ENCODE measurements around the gene PGAM5. TPM values are rescaled to one million over a fixed set of nuclear protein-coding genes. Genes with fewer than 3 reads are reported as not detected.

Gene PGAM5
- total and polyA plus RNA-seq, 10 of the 15 experiments (the other 5 are each of a cell fraction or from before 2014, with no cell fraction given) = 8.2 to 90.9 (median 45.3) TPM

DNA sequence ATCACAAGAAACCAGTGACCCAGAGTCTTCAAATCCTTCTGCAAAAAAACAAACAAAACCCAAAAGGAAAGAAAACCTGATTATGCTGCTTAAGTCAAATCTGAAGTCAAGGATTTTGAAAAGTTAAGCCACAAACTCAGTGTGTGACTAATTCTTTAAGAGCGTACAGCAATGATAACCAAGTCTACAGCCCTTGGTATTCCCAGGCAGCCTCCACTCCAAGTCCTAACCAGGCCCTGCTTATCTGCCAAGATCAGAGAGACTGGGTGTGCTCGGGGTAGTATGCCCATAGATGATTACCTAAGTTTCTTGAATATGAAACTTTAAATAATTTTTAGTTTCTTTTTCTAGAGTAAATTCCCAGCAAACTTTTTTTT lies 13.1 kb downstream of the PGAM5 start:
- Histone ChIP-seq H2AFZ (ENCODE audit: control insufficient read depth, low read depth, low read length) (no peak overlapping the region), H3K4me2 (ENCODE audit: control insufficient read depth, insufficient read depth) (no peak overlapping the region), H3K9me3 (replicated peaks; ENCODE audit: control insufficient read depth, insufficient read depth, low read length) (no peaks in the 10 kb centered on the region; the same call in 2 of the 3 replicates), H3K79me2 (ENCODE audit: control insufficient read depth, insufficient read depth, low read length) (no peaks in the 10 kb centered on the region), H3K9ac (ENCODE audit: control insufficient read depth, insufficient read depth, low read length) (no peak overlapping the region), H3K27me3 (replicated peaks in 1 of 2; ENCODE audit: control insufficient read depth in 2 of 2, insufficient read depth in 2 of 2, low read length in 1 of 2) (no peaks in the 10 kb centered on the region), H3K4me3 (no peak overlapping the region), H3K36me3 (ENCODE audit: control insufficient read depth in 2 of 2, insufficient read depth in 2 of 2, low read length in 1 of 2) (peaks cover 39 to 45% of the 10 kb centered on the region in 2 experiments), H3K4me1 (ENCODE audit: control insufficient read depth, insufficient read depth, low read length) (no peaks in the 10 kb centered on the region), H4K20me1 (ENCODE audit: control insufficient read depth, insufficient read depth) (0 out of 2 replicates have a peak, but pooled peaks cover 8% of the 10 kb centered on the region), H3K27ac (ENCODE audit: control insufficient read depth, insufficient read depth) (no peak overlapping the region)
- ATAC-seq (no peak), FAIRE-seq (no peak), DNase-seq (ENCODE audit: low read depth, low spot score) (no peak)
- CTCF ChIA-PET = no interaction called here
- RAD21 ChIA-PET (ENCODE audit: unreplicated experiment) = no interaction called here
- TF ChIP-seq MYC (IDR thresholded peaks at IDR 0.05; ENCODE audit: insufficient read depth, insufficient read length, insufficient replicate concordance, low read length, severe bottlenecking) (no peak), SMAD1 (IDR thresholded peaks at IDR 0.05; ENCODE audit: low read depth, partially characterized antibody) (no peak), KDM1A (IDR thresholded peaks at IDR 0.05; ENCODE audit: borderline replicate concordance) (no peak), NFIC (IDR thresholded peaks at IDR 0.05; ENCODE audit: low read depth, low read length) (no peak), RBBP5 (conservative IDR thresholded peaks at IDR 0.05) (no peak), POLR2A (IDR thresholded peaks at IDR 0.05; ENCODE audit: low read depth, low read length) (no peak), EZH2 (IDR thresholded peaks at IDR 0.05; ENCODE audit: borderline replicate concordance, control insufficient read depth, low read depth, low read length) (no peak), EED (IDR thresholded peaks at IDR 0.05; ENCODE audit: low read depth) (no peak), TBL1XR1 (IDR thresholded peaks at IDR 0.05; ENCODE audit: low read depth, low read length) (no peak), TCF7 (IDR thresholded peaks at IDR 0.05; ENCODE audit: borderline replicate concordance) (no peak), NBN (IDR thresholded peaks at IDR 0.05) (no peak), MEF2B (IDR thresholded peaks at IDR 0.05; ENCODE audit: partially characterized antibody, poor library complexity, severe bottlenecking) (no peak), NR2C2 (IDR thresholded peaks at IDR 0.05; ENCODE audit: borderline replicate concordance, control insufficient read depth, insufficient read length, low read depth) (no peak), TARDBP (IDR thresholded peaks at IDR 0.05; ENCODE audit: borderline replicate concordance) (no peak), TCF3 (IDR thresholded peaks at IDR 0.05; ENCODE audit: borderline replicate concordance, insufficient read depth, low read depth, low read length) (no peak), BHLHE40 (IDR thresholded peaks at IDR 0.05; ENCODE audit: borderline replicate concordance in 1 of 2, low read depth in 2 of 2, low read length in 1 of 2) (no peak)
- TF ChIP-seq, protein P1, sequence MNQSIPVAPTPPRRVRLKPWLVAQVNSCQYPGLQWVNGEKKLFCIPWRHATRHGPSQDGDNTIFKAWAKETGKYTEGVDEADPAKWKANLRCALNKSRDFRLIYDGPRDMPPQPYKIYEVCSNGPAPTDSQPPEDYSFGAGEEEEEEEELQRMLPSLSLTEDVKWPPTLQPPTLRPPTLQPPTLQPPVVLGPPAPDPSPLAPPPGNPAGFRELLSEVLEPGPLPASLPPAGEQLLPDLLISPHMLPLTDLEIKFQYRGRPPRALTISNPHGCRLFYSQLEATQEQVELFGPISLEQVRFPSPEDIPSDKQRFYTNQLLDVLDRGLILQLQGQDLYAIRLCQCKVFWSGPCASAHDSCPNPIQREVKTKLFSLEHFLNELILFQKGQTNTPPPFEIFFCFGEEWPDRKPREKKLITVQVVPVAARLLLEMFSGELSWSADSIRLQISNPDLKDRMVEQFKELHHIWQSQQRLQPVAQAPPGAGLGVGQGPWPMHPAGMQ (IDR thresholded peaks at IDR 0.05; ENCODE audit: borderline replicate concordance) = no peak
- TF ChIP-seq, protein P2, sequence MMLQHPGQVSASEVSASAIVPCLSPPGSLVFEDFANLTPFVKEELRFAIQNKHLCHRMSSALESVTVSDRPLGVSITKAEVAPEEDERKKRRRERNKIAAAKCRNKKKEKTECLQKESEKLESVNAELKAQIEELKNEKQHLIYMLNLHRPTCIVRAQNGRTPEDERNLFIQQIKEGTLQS (IDR thresholded peaks at IDR 0.05; ENCODE audit: borderline replicate concordance, extremely low read depth, low read depth, low read length) = no peak
- TF ChIP-seq, protein P3, sequence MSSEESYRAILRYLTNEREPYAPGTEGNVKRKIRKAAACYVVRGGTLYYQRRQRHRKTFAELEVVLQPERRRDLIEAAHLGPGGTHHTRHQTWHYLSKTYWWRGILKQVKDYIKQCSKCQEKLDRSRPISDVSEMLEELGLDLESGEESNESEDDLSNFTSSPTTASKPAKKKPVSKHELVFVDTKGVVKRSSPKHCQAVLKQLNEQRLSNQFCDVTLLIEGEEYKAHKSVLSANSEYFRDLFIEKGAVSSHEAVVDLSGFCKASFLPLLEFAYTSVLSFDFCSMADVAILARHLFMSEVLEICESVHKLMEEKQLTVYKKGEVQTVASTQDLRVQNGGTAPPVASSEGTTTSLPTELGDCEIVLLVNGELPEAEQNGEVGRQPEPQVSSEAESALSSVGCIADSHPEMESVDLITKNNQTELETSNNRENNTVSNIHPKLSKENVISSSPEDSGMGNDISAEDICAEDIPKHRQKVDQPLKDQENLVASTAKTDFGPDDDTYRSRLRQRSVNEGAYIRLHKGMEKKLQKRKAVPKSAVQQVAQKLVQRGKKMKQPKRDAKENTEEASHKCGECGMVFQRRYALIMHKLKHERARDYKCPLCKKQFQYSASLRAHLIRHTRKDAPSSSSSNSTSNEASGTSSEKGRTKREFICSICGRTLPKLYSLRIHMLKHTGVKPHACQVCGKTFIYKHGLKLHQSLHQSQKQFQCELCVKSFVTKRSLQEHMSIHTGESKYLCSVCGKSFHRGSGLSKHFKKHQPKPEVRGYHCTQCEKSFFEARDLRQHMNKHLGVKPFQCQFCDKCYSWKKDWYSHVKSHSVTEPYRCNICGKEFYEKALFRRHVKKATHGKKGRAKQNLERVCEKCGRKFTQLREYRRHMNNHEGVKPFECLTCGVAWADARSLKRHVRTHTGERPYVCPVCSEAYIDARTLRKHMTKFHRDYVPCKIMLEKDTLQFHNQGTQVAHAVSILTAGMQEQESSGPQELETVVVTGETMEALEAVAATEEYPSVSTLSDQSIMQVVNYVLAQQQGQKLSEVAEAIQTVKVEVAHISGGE (CRISPR knock-in tag; IDR thresholded peaks at IDR 0.05) = no peak
- intact Hi-C loops (cut with micrococcal nuclease; ENCODE audit: unreplicated experiment) = no loop called here
- BruUV-seq (replicated peaks) = no TSS peak
- WGBS (ENCODE audit: insufficient coverage, insufficient replicate concordance, low lambda C conversion rate, missing lambda C conversion rate) = 70% methylated on average over 2 of the region's 2 CpGs
- POLR2A ChIA-PET = no interaction called here
- in situ Hi-C loops (cut with MboI) = no loop called here
- SMC1A ChIA-PET (ENCODE audit: uncharacterized antibody, unreplicated experiment) = no interaction called here

Data from GM12878 (cell line).